HG03108 (cell line): ENCODE results near the gene ANAPC2.

Experiments used
- ATAC-seq: cut with Tn5 transposase; IDR thresholded peaks from one replicate; pipeline ENCODE4 v1.9.1; 2021; ENCODE audit warnings: moderate library complexity; ENCODE audit not compliant: unreplicated experiment

Gene ANAPC2, protein sequence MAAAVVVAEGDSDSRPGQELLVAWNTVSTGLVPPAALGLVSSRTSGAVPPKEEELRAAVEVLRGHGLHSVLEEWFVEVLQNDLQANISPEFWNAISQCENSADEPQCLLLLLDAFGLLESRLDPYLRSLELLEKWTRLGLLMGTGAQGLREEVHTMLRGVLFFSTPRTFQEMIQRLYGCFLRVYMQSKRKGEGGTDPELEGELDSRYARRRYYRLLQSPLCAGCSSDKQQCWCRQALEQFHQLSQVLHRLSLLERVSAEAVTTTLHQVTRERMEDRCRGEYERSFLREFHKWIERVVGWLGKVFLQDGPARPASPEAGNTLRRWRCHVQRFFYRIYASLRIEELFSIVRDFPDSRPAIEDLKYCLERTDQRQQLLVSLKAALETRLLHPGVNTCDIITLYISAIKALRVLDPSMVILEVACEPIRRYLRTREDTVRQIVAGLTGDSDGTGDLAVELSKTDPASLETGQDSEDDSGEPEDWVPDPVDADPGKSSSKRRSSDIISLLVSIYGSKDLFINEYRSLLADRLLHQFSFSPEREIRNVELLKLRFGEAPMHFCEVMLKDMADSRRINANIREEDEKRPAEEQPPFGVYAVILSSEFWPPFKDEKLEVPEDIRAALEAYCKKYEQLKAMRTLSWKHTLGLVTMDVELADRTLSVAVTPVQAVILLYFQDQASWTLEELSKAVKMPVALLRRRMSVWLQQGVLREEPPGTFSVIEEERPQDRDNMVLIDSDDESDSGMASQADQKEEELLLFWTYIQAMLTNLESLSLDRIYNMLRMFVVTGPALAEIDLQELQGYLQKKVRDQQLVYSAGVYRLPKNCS

DNA sequence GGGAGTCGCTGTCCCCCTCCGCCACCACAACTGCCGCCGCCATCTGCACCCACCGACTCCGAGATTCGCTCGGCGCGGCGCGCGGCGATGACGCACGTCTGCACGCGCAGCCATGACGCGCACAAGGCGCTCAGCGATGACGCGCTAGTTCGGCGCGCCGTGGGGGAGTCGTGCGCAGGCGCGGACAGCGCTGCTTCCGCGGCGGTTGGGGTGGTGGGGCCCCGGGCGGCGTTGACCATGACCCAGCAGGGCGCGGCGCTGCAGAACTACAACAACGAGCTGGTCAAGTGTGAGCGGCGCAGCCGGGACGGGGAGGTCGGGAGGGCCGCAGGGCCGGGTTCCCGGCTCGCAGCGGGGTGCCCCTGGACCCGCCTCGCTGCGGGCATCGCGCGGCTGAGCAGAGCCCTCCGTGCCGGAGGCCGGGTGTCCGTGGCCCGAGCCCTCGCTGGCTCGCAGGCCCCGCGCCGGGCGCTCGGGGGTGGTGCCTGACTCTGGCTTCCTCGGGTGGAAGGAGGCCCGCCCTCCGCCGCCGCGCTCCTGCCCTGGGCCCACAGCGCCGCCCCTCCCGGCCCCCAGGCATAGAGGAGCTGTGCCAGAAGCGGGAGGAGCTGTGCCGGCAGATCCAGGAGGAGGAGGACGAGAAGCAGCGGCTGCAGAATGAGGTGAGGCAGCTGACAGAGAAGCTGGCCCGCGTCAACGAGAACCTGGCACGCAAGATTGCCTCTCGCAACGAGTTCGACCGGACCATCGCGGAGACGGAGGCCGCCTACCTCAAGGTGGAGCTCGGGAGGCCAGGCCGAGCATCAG, at the start of gene ANAPC2, which contains the start of gene SSNA1:
ANAPC2 (minus strand) TSS at position 71 of the 807 bp plus-strand sequence; CDS start at position 43, 28 bp downstream.
SSNA1 (plus strand) TSS at position 187 of the 807 bp plus-strand sequence; CDS start at position 238, 51 bp downstream.
- peak; percentile 57 for ATAC-seq

DNA sequence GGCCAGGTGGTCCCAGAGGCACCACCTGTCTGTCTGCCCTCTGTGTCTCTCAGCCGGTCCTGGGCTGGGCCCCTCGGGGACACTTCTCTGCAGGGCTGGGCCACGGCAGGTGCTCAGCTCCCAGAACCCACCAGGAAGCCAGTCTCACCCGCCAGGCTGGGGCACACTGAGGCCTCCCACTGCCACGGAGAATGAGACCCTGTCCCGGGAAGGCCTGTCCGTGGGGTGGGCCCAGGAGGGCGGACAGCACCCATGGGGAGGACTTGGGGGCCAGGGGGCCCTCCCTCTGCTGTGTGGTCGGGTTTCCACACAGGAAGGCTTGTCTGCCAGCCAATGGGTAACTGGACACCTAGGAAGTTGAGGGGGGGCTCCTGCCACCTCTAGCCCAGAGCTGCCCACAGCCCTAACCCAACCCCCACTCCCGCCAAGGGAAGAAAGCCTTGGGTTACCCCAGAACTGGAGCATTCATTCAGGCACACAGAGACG, 48.6 kb upstream of the ANAPC2 start:
- no peak for ATAC-seq

DNA sequence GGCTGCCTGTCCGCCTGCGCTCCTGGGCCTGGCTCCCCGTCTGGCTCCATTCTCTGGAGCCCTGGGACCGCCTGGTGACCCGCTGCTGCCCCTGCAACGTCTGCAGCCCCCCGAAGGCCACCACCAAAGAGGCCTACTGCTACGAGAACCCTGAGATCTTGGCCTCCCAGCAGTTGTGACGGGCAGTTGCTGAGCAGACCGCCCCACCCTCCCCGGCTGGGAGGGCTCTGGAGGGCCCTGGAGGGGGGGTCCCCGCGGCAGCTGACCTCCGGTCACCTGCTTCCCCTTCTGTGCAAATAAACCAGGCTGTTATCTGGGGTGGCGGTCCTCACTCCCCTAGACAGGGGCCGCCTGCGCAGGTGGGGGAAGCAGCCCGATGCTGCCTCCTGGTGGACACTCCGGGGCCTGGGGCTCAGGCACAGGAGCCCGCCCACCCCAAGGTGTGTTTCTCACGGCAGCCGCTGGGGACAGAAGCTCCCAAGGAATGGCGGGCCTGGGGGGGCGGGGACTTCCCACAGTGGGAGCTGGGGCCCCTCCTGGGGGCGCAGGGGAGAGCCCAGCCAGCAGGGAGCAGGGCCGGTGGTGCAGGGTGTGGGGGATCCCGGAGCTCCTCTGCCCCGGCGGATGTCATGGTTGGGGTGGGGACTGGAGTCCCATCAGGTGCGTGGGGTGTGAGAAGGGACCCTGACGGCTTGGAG, 48.0 kb upstream of the ANAPC2 start:
- no peak for ATAC-seq

DNA sequence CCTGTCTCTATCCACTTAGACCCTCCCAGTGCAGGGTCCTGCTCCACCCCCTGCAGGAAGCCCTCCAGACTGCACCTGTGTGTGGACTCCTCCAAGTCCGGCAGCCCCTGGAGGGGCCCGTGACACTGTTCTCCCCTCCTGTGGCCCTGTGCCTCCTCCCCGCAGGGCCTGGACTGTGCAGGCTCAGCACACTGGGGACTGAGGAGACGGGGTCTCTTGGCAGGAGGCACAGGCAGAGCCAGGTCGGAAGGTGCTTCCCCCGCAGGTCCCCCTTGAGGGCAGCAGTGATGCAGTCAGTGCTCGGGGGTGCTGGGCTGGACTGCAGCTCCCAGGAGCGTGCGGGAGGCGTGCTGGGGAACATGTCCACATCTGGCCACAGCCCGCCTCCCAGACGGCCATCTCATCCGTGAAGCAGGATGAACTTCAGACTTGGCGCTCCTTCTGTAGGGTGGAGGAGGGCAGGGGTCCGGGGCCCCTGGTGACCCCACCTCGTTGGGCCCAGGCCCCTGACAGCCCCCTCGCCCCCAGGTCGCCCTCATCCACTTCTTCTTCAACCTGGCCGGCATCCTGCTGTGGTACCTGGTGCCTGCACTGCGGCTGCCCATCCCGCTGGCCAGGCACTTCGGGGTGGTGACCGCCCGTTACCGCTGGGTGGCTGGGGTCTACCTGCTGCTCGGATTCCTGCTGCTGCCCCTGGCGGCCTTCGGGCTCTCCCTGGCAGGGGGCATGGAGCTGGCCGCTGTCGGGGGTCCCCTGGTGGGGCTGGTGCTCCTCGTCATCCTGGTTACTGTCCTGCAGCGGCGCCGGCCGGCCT, 47.3 kb upstream of the ANAPC2 start:
- ATAC-seq, result no peak

DNA sequence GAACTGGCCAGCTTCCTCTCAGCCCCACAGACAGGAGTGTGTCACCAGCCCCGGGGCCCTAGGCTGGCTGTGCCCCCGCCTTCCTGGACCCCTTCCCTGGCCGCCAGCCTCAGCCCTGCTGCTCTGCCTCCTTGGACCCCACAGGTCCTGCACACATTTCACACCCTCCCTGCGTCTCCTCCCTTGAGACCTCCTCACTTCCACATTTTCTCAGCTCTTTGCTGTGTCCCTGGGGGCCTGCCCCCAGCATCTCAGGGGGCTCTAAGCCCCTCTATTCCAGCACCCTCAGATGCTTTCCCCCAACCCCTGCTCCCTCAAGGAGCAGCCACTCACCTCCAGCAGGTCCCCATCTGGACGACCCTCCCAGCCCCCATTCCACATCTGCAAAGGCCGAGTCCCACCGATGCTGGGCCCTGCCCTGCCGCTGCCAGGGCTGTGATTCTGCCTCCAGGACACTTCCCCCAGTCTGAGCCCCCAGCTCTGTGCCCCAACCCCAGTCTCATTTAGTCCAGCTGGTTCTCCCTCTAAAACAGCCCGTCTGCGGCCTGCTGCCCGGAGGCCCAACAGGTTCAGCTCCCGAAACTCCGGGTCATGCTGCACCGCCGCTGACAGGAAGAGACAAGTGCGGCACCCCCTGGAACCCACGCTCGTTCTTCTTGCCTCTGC, 46.5 kb upstream of the ANAPC2 start:
- no peak for ATAC-seq

DNA sequence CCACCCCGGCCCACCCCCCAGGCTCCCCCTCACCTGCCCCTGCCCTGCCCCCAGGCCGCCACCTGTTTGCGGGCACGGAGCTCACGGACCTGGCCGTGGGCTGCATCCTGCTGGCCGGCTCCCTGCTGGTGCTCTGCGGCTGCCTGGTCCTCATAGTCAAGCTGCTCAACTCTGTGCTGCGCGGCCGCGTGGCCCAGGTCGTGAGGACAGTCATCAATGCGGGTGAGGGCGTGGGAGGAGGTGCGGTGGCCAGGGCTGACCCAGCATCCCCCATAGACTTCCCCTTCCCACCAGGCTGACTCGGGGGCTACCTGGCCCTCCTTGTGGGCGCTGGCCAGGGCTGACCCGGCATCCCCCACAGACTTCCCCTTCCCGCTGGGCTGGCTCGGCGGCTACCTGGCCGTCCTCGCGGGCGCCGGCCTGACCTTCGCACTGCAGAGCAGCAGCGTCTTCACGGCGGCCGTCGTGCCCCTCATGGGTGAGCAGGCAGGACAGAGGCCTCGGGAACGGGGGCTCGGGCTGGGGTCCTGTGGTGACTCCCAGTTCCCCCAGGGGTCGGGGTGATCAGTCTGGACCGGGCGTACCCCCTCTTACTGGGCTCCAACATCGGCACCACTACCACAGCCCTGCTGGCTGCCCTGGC, 45.8 kb upstream of the ANAPC2 start:
- ATAC-seq, result no peak

DNA sequence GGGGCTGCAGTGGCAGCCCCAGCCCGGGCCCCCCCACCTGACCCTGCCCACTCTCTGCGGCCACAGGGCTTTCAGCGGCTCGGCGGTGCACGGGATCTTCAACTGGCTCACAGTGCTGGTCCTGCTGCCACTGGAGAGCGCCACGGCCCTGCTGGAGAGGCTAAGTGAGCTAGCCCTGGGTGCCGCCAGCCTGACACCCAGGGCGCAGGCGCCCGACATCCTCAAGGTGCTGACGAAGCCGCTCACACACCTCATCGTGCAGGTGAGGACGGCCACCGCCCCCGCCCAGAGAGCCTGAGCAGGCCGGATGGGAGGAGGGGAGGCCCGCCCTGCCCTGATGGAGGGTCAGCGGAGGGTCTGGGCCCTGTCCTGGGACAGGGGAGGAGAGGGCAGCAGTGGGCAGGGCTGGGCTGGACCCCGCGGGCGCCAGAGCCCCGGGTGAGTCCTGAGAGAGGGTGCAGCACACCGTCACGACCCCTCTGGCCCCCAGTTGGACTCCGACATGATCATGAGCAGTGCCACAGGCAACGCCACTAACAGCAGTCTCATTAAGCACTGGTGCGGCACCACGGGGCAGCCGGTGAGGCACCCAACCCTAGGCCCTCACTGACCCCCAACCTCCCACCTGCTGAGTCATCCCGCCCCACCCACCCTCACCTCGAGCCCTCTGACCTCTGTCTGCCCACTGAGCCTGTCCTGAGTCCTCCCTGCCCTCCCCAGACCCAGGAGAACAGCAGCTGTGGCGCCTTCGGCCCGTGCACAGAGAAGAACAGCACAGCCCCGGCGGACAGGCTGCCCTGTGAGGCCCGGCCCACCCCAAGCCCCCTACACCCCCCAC, 45.0 kb upstream of the ANAPC2 start:
- no peak for ATAC-seq

DNA sequence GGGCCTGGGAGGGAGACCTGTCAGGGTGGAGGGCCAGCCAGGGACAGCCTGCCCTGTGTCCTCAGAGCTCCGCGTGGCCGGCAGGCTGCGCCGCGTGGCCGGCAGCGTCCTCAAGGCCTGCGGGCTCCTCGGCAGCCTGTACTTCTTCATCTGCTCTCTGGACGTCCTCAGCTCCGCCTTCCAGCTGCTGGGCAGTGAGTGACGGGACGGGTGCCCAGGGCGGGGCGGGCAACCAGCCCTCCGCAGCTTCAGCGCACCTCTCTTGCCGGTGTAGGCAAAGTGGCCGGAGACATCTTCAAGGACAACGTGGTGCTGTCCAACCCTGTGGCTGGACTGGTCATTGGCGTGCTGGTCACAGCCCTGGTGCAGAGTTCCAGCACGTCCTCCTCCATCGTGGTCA, 44.1 kb upstream of the ANAPC2 start:
- ATAC-seq, result no peak

DNA sequence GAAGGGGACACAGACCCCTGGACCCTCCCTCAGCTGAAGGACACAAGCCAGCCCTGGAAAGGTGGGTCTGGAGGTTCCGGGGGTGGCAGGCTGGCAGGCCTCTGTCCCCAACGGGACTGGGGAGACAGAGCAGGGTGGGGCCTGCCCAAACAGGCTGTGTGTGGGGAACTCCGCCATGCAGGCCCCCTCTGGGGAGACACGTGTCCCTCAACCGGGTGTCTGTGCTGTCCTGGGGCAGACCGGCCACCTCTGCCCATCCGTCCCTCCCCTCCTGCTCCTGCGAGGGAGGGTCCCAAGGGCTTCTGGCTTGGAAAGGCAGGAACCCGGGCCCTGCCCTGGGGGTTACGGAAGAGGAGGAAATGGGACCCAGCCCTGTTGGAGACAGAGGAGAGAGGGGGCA, 43.7 kb upstream of the ANAPC2 start:
- ATAC-seq, result no peak

DNA sequence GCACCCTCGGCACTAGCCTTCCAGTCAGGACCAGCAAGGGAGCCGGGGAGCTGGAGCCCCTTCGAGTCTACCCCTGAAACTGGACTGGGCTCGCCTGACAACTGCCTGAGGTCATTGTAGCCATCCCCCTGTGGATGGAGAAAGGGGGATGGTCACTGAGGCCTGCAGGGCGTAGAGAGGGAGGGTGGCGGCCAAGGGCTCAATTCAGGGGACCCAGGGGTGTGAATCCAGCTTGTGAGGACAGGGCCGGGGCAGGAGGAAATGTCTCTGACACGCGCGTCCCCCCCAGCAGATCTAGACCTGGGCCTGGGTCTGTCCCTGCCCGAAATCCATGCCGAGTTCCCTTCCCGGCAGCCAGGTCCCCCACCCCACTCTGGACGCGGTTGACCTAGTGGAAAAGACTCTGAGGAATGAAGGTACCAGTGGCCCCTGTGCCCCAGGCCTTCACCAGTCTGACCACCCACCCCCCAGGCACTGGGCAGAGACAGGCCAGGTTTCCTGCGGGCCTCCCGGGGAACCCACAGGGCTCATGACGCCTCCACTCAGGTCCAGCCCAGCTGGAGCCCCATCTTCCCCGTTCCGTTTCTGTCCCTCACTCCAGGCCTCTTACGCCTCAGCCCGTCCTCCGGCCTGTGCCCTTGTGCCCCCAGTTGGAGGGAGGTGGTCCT, 43.1 kb upstream of the ANAPC2 start:
- no peak for ATAC-seq

DNA sequence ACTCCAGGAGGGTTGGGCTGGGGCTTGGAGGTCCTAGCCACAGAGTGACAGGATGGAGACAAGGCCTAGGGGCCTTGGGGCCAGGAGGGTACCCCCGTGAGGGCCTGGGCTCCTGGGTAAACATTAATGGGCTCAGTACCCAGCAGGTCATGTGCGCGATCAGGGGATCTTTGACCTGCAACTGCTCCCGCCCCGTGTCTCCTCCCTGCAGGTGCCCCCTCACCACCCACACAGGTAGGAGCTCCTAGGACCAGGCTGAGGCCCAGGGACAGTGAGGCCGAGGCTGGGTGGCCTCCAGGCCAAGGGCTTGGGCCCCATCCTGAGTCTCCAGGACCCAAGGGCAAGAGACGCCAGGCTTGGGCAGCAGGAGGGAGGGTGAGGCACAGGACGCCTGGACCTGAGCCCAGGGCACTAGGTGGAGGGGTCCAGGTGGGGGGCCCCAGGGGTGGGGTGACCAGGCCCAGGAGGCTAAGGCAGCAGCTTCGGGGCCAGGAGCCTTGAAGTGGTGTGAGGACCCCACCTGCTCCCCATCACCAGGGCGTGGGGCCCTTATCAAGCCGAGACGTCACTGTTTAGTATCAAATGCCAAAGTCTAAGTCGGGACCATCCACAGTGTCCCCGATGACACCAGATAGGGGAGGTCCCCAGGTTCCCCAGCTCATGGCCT, 42.5 kb upstream of the ANAPC2 start, which contains the start of gene SLC34A3:
SLC34A3 (plus strand) TSS at position 197 of the 667 bp plus-strand sequence. CDS start 802 bp downstream, outside the sequence.
- no peak for ATAC-seq

DNA sequence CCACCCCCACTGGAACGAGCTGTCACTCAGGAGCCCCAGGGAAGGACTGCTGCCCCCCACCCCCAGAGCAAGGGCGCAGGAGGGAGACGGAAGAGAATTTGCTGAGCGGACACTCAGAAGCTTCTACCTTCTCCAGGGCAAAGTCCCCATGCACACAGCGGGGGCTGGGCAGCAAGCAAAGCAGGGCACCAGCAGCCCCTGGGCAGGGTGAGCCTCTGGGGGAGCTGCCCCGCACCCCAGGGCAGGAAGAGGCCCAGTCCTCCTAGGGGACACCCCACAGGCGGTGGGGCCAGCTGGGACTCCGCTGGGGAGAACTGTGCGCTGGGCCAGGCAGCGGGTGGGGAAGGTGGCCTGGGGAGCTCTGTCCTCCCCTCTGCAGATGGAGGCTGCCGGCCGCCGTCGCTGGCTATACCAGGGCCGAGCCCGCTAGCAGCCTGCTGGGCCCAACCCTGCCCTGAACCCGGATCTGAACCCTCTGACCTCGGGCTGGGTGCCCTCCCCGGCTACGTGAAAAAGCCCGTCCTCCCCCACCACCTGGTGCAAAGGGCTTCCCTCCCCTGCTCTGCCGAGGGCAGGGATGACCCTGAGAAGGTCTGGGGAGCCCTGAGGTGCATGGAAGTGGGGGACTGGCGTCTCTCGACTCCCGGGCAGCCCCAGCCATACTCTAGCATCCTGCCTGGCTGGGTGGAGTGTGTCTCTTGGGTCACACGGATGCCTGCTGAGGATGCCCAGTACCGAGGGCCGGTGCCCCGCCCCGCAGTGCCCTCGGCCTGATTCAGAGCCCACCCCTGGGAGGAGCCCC, 41.7 kb upstream of the ANAPC2 start:
- ATAC-seq, result no peak

DNA sequence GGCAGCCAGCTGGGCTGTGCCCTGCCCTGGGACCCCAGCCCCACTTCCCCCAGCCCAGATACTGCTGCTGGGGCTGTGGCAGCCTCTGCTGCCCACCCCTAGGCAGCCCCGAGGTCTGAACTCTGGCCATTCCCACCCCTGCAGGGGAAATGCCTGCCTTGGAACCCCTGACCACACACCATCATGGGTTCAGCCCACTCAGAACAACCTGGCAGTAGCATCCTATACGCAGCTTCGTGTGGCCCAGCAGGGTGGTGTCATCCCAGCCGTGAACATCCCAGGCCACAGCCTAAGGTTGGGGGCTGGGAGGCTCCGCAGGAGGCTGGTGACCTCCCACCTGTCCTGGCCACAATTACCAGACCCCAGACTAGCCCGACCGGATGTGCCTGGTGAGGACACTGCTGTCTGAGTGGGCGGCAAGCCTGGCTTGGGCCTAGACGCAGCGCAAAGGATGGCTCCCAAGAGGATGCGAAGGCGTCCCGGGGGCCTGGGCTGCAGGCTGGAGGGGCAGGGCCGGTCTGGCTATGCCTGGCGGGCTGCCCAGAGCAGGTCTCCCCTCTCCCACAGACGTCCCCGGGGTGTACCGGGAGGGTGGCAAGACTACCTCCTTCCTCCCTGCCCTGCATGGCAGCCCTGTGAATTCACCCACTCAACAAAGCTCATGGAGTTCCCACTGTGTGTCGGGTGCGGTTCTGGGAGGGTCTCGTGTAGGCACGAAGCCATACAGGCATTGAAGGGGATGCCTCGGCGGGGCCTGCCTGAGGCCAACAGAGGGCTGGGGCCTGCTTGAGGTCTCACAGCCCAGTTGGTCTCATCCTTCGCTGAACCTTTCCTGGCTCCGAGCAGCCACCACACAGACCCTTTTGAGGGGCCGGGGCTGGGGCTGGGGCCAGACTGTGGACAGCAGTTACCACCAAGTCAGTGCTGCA, 40.9 kb upstream of the ANAPC2 start:
- ATAC-seq, result no peak

DNA sequence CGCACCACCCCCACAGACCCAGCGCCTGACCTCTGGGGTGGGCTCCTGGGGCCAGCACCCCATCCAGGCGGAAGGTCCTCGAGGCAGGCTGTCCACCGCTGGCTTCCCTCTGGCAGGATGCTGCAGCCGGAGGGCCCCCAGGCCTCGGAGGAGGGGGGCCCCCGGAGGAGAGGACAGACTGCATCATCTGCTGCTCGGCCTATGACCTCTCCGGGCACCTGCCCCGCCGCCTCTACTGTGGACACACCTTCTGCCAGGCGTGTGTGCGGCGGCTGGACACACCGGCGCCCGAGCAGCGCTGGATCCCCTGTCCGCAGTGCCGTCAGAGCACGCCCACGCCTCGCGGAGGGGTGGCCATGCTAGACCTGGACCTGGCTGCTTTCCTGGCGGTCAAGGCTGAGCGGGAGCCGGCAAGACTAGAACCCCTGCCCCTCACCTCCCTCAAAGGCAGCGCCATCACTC, 40.2 kb upstream of the ANAPC2 start:
- no peak for ATAC-seq
